Mesodermal cell (in vitro differentiated cells): ENCODE data around the gene GDF10.

ENCODE experiments used
- H3K27ac ChIP-seq: 2 replicates; pipeline ENCODE4 v1.7.0; 2013; ENCODE audit warnings: mild to moderate bottlenecking, low read depth, low read length, moderate library complexity; ENCODE audit not compliant: severe bottlenecking
- H3K36me3 ChIP-seq: 2 replicates; pipeline ENCODE4 v1.7.1; 2013; ENCODE audit warnings: mild to moderate bottlenecking, low read length, moderate library complexity; ENCODE audit not compliant: control insufficient read depth, insufficient read depth
- H3K4me1 ChIP-seq: one replicate; pipeline ENCODE4 v1.7.1; 2013; ENCODE audit warnings: mild to moderate bottlenecking, low read length; ENCODE audit not compliant: insufficient read depth, control insufficient read depth, poor library complexity, severe bottlenecking
- H3K4me3 ChIP-seq: 2 replicates; pipeline ENCODE4 v1.7.0; 2013; ENCODE audit warnings: low read length, control low read depth, mild to moderate bottlenecking; ENCODE audit not compliant: insufficient read depth, poor library complexity, severe bottlenecking; ENCODE audit errors: extremely low read depth
- H3K9me3 ChIP-seq: 2 replicates; pipeline ENCODE4 v1.7.1; 2013; ENCODE audit warnings: mild to moderate bottlenecking, low read length, moderate library complexity; ENCODE audit not compliant: control insufficient read depth
- WGBS, 2 experiments: methylation state at CpG; one replicate each; pipeline ENCODE4 v1.1.5; 2013; ENCODE audit warnings: missing lambda C conversion rate in 2 of 2; ENCODE audit not compliant: insufficient coverage in 2 of 2; 5-methylcytosine and 5-hydroxymethylcytosine counted together

Gene GDF10

GRCh38 chr10:47346581-47347302 is 46.7 kb downstream of the GDF10 start:
- H3K27ac ChIP-seq: no peak overlapping the region
- WGBS, 2 experiments: 88 to 96% methylated on average over 7 to 13 of the region's 13 CpGs

DNA sequence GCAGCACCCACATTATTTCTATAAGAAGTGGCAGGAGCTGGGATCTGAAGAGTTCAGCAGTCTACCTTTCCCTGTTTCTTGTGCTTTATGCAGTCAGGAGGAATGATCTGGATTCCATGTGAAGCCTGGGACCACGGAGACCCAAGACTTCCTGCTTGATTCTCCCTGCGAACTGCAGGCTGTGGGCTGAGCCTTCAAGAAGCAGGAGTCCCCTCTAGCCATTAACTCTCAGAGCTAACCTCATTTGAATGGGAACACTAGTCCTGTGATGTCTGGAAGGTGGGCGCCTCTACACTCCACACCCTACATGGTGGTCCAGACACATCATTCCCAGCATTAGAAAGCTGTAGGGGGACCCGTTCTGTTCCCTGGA is 47.3 kb downstream of the GDF10 start:
- no peaks in the 10 kb centered on the region for H3K9me3 ChIP-seq
- H3K36me3 ChIP-seq: no peaks in the 10 kb centered on the region
- WGBS, 2 experiments: 90 to 100% methylated on average over 2 to 4 of the region's 4 CpGs
- H3K4me3 ChIP-seq: no peak overlapping the region
- no peak overlapping the region for H3K27ac ChIP-seq
- no peaks in the 10 kb centered on the region for H3K4me1 ChIP-seq

More at GRCh38 chr10:47346581-47347302, 46.7 kb downstream of the GDF10 start:
- Histone ChIP-seq H3K9me3 (no peaks in the 10 kb centered on the region), H3K4me3 (no peak overlapping the region), H3K4me1 (no peaks in the 10 kb centered on the region), H3K36me3 (no peaks in the 10 kb centered on the region)

DNA sequence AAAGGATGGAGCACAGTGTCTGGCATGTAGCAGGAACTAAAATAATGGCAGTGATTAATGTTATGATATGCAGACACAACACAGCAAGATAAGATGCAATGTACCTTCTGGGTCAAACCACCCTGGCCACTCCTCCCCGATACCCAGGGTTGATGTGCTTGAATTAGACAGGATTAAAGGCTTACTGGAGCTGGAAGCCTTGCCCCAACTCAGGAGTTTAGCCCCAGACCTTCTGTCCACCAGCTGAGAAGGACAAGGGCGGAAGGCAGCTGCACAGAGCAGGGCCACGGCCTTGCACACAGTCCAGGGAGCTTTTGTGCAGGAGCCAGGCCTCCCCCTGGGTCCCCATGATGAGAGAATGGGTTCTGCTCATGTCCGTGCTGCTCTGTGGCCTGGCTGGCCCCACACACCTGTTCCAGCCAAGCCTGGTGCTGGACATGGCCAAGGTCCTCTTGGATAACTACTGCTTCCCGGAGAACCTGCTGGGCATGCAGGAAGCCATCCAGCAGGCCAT is 48.2 kb downstream of the GDF10 start, which contains the start of gene RBP3:
TSS of gene RBP3 (plus strand) at position 226 of the 514 bp plus-strand sequence. CDS start at position 348, 122 bp downstream.
- no peak within 1 kb of the TSS for H3K4me3 ChIP-seq
- H3K9me3 ChIP-seq: no peaks in the 10 kb centered on the region
- no peaks in the 10 kb centered on the region for H3K4me1 ChIP-seq
- H3K27ac ChIP-seq: no peak within 1 kb of the TSS
- 87 to 88% methylated on average over 4 to 5 of the region's 5 CpGs for WGBS, 2 experiments
- H3K36me3 ChIP-seq: no peaks in the 10 kb centered on the region

- Histone ChIP-seq H3K36me3 (no peaks in the 10 kb centered on the region), H3K4me1 (no peaks in the 10 kb centered on the region), H3K9me3 (no peaks in the 10 kb centered on the region), H3K27ac (no peak overlapping the region), H3K4me3 (no peak overlapping the region)
- 90 to 94% methylated on average over 31 to 33 of the region's 36 CpGs for WGBS, 2 experiments
These were observed 48.9 kb downstream of the GDF10 start for GRCh38 chr10:47348661-47349470.

- Histone ChIP-seq H3K4me3 (no peak overlapping the region), H3K27ac (no peak overlapping the region), H3K36me3 (no peaks in the 10 kb centered on the region), H3K9me3 (no peaks in the 10 kb centered on the region), H3K4me1 (no peaks in the 10 kb centered on the region)
- 90 to 93% methylated on average over 22 of the region's 22 CpGs for WGBS, 2 experiments
These were observed 49.5 kb downstream of the GDF10 start for GRCh38 chr10:47349516-47349915.

- H3K27ac ChIP-seq: no peak overlapping the region
- H3K9me3 ChIP-seq: no peaks in the 10 kb centered on the region
- no peaks in the 10 kb centered on the region for H3K36me3 ChIP-seq
- H3K4me1 ChIP-seq: no peaks in the 10 kb centered on the region
- no peak overlapping the region for H3K4me3 ChIP-seq
- WGBS, 2 experiments: 94 to 96% methylated on average over 21 to 31 of the region's 31 CpGs
These were observed 50.0 kb downstream of the GDF10 start for GRCh38 chr10:47349941-47350371.

DNA sequence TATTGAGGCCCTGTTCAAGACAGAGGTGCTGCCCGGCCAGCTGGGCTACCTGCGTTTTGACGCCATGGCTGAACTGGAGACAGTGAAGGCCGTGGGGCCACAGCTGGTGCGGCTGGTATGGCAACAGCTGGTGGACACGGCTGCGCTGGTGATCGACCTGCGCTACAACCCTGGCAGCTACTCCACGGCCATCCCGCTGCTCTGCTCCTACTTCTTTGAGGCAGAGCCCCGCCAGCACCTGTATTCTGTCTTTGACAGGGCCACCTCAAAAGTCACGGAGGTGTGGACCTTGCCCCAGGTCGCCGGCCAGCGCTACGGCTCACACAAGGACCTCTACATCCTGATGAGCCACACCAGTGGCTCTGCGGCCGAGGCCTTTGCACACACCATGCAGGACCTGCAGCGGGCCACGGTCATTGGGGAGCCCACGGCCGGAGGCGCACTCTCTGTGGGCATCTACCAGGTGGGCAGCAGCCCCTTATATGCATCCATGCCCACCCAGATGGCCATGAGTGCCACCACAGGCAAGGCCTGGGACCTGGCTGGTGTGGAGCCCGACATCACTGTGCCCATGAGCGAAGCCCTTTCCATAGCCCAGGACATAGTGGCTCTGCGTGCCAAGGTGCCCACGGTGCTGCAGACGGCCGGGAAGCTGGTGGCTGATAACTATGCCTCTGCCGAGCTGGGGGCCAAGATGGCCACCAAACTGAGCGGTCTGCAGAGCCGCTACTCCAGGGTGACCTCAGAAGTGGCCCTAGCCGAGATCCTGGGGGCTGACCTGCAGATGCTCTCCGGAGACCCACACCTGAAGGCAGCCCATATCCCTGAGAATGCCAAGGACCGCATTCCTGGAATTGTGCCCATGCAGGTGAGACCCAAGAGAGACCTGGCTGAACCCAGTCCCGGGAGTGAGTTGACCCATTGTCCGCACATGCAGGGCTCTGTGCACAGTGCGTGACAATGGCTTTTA is 51.0 kb downstream of the GDF10 start:
- H3K36me3 ChIP-seq: no peaks in the 10 kb centered on the region
- WGBS, 2 experiments: 92 to 93% methylated on average over 38 to 39 of the region's 39 CpGs
- H3K4me3 ChIP-seq: no peak overlapping the region
- no peak overlapping the region for H3K27ac ChIP-seq
- H3K4me1 ChIP-seq: no peaks in the 10 kb centered on the region
- H3K9me3 ChIP-seq: no peaks in the 10 kb centered on the region

DNA sequence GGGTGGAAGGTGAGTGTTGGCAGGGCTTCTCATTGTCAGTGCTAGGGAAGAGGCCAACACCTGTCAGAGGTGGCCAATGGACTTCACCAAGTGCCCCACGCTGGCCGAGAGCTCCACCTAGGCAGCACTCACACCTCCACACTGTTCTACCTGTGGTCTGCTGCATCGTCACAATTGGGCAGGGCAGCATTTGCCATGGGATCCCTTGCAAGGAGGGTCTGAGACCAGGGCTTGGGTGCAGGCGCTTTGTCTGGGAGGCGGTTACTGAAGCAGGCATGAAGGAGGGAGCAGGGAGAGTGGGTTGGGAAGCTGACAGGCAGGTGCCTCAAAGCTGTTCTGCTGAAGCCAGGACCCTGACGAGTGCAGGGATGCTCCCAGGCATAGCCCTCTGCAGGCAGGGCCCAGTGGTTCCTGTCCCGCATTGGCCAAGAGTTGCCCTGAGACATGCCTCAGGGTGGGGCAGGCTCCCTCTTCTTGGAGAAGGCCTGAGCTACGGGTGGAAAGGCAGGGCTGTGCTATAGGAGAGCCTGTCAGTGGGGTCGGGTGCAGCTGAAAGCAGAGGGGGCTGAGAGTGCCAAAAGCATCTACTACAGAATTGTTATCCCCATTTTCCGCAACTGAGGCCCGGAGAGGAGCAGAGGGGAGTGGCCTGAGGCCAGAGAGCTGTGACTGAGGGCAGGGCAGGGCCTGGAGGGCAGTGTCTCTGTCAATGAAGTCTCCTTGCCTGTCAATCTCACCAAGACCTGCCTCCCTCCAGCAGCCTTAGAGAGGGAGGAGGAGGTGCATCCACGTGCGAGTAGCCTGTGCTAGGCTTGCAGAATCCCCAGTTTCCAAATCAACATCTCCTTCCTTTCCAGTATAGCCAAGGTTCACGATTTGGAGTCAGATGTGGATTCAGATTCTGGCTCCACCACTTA is 52.2 kb downstream of the GDF10 start:
- WGBS, 2 experiments: 81 to 84% methylated on average over 6 to 10 of the region's 14 CpGs
- H3K4me3 ChIP-seq: no peak overlapping the region
- H3K27ac ChIP-seq: no peak overlapping the region
- H3K9me3 ChIP-seq: no peaks in the 10 kb centered on the region
- H3K36me3 ChIP-seq: no peaks in the 10 kb centered on the region
- H3K4me1 ChIP-seq: no peaks in the 10 kb centered on the region

GRCh38 chr10:47353351-47353750 is 53.4 kb downstream of the GDF10 start:
- Histone ChIP-seq H3K4me1 (no peaks in the 10 kb centered on the region), H3K4me3 (no peak overlapping the region), H3K9me3 (no peaks in the 10 kb centered on the region), H3K36me3 (no peaks in the 10 kb centered on the region), H3K27ac (no peak overlapping the region)
- WGBS, 2 experiments: 88 to 91% methylated on average over 4 to 6 of the region's 6 CpGs
